ENCODE measurements around the gene SMARCA2.

Gene SMARCA2

DNA sequence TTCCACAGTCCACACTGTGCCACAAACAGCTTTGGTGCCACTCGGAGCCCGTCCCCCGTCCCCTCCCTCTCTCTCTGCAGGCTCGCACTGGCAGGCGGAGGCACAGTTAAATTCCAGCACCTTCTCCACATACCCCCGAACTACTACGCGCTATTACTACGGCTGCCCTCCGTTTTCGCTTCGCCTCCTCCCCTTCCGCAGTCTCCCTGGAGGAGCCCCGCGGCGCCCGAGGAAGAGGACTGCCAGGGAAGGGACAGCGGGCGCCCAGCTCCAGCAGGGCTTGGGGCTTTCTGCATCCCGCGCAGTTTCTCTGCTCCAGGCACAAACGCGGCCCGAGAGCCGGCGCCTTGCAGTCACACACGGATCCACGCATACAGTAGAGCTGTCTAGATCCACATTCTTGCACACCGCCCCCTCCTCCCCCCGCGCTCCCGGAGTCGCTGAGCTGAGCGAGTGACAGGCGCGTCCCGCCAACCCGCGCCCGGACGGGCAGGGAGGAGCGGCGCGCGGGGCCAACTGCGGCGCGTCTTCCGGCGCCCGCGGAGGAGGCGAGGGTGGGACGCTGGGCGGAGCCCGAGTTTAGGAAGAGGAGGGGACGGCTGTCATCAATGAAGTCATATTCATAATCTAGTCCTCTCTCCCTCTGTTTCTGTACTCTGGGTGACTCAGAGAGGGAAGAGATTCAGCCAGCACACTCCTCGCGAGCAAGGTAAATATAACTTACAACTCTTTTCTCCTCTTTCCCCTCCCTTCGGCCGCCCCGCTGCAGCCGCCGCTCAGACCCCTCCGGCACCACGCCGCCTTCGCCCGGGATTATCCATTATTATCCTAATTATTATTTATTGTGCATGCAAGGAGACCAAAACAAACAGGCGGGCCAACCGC, at the start of gene SMARCA2:
SMARCA2 (plus strand) TSS at position 652 of the 885 bp plus-strand sequence. CDS start 13,676 bp downstream, outside the sequence.
- DNase-seq (ENCODE audit: low spot score), result peak; percentile 95

DNA sequence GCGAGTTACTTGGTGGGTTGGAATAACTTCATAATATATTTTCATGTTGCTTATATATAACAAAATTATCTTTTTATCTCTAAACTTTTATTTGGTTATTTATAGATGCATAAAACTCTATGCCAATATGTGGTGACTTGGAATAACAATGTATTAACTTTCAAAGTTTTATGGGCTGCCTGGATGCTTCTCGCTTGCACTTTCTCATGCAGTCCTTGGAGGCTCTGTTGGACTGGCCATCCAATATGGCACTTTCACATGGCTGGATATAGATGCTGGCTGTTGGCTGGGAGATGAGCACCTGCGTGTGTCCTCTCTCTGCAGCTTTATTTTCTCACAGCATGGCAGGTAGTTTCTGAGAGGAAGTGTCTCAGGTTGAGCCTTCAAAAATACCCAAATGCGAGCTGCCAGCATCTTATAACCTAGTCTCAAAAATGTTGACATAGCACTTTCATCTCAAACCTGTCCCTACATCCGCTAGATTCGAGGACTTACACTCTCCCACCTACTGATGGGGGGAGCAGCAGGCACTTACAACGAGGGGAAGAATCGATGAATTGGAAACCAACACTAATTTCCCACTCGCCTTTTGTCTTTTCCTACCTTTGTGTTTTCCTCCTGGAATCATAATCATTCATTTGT, 48.3 kb upstream of the SMARCA2 start:
- no peak for DNase-seq (ENCODE audit: low spot score)

DNA sequence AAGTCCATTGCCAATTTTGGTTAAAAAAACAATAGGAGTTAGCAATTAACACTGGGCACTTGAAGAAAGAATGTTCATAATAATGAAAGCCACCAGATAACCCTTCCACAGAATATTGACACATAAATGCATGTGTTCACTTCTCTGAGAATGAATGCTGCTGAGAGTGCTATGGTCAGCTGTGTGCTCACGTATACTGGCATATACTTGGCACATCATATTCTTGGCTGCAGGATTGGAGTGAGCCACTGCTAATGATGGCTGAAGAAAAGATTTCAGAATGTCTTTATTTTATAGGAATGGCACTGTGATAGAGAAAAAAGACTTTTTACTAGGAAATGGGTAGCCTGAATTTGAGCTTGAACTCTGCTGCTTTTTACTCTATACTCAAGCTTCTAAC, 46.0 kb upstream of the SMARCA2 start:
- no peak for DNase-seq (ENCODE audit: low spot score)

DNA sequence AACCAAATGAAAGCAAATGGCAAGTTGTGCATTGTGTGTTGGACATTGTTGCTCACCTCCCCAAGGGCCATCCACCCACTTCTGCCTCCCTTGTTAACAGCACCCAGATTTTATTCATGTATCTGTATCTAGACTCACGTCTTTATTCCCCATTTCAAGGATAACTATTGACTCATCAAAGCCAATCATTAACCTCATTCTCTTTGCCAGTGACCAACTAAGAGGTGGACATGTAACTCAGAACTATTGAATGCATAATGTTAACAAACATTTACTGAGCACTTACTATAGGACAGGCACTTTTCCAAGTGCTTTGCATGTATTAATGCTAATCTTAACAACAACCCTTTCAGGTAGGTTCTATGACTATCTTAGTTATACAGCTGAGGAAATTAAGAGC, 45.2 kb upstream of the SMARCA2 start:
- no peak for DNase-seq (ENCODE audit: low spot score)

DNA sequence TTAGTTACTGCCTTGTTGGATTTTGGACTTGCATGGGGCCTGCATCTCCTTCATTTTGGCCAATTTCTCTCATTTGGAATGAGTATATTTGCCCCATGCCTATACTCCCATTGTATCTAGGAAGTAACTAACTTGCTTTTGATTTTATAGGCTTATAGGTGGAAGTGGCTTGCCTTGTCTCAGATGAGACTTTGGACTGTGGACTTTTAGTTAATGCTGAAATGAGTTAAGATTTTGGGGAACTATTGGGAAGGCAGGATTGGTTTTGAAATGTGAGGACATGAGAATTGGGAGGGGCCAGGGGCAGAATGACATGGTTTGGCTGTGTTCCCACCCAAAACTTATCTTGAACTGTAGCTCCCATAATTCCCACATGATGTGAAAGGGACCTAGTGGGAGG, 42.5 kb upstream of the SMARCA2 start:
- no peak for DNase-seq (ENCODE audit: low spot score)

DNA sequence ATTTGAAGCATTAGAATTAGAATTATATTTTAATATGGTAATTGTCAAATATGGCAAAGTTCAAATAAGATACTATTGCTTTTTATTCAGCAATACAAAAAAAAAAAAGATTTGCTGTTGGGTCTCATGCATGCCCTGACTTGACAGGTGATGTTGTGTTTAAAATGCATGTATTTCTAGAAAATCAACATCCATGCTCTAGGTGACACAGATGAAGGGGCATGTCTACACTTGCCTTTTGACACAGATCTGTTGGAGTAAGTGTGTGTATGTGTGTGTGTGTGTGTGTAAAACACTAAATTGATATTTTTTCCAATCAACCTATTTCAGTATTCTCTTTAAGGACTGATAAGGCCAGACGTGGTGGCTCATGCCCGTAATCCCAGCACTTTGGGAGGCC, 38.1 kb upstream of the SMARCA2 start:
- DNase-seq (ENCODE audit: low spot score), result no peak

DNA sequence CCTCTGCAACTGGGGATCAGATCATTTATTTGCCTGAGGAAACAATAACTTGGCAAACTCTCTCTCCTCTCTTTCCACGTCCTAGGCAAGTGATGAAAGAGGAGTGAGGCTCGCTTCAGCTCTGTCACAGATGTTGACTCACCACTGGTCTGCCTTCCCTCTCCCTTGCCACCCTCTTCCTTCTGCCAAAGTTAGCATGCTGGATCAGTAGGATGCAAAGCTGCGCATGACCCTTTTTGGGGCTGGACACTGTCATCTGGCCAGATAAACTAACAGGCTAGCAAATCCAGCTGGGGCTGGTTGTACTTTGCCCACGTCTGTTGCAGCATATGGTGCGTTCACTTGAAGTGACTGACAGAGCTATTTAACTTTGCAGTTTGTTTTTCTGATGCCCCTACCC, 36.2 kb upstream of the SMARCA2 start:
- DNase-seq (ENCODE audit: low spot score), result no peak

DNA sequence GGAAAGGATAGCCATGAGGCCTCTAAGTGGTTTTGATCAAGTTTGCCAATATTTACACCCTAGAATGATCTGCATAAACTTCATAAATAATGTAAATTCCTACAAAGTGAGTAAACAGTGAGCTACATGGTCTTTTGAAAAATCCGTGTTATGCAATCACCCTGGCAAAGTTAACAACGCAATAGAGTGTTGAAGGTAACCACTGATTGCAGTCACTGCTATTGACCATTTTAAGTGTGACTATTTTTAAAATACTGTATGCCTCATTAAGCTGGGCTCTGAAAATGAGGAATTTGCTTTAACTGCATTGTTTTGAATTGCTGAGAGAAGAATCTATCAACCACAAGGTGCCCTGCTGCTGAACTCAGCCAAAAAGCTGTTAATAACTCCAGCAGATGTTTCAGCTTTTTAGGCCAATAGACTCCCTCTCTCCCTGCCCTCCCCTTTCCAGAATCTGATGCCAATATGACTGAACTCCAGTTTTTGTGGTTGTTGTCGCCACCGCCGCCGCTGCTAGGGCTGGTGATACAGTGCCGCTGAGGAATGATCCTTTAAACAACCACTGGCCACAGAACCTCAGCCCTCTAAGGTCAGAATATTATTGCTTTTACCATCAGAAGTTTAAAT, 35.3 kb upstream of the SMARCA2 start:
- DNase-seq (ENCODE audit: low spot score), result no peak

DNA sequence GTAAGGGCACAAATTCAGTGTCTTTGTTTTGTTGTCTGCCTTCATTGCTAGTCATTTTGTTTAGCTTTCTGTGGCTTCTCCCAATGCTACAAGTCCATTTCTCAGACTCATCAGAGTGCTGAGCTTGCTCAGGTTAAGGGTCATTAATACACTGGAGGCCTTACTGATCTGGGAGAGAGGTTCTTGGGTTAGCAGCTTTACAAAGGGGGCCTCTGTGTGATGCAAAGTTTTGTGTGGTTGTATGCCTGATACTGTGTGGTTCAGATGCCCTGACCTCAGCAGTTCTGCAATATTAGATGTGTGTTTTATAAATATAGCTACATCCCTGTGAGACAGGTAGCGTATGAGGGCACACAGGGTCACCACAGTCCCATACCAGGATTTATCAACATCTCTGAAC, 34.8 kb upstream of the SMARCA2 start:
- no peak for DNase-seq (ENCODE audit: low spot score)

DNA sequence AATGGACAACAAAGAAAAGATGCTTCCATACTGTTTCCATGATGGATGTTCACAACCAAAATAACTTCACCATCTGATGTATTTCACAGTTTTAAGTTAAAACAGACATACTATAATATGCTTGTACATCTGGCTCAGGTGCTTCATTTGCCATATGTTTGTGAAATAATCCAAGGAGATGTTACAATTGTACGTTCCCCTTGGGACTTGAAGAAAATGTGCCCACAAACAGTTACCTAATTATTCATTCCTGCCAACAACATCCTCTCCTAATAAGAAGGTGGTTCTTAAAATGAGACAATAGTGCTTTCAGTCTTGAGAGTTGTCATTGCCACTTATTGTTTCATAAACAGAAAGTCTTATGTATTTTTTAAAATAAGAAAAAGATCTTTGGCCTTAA, 33.1 kb upstream of the SMARCA2 start:
- DNase-seq (ENCODE audit: low spot score), result no peak

DNA sequence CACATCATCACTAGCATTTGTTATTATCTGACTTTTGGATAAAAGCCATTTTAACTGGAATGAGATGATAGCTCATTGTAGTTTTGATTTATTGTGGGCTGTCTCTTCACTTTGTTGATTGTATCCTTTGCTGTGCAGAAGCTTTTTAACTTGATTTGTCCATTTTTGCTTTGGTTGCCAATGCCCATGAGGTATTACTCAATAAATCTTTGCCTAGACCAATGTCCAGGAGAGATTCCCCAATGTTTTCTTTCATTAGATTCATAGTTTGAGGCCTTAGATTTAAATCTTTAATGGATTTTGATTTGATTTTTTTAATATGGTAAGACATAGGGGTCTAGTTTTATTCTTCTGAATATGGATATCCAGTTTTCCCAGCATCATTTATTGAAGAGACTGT, 28.8 kb upstream of the SMARCA2 start:
- no peak for DNase-seq (ENCODE audit: low spot score)

DNA sequence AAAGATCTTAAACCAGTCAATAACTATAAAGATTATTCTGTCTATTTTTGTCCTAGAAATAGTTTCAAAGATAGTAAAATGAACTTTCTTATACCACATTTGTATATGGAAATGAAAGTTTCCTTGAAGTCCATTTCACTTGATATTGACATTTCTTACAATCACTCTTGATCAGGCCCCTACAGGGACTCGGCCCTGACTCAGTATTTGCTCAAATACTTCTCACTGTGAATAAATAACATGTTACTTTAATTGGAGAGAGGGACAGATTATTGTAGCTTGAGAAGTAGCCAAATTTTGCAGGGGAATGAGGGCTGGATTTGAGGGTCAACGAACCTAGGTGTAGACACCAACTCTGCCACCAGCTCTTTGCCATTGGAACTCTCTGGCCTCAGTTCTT, 25.6 kb upstream of the SMARCA2 start:
- no peak for DNase-seq (ENCODE audit: low spot score)

DNA sequence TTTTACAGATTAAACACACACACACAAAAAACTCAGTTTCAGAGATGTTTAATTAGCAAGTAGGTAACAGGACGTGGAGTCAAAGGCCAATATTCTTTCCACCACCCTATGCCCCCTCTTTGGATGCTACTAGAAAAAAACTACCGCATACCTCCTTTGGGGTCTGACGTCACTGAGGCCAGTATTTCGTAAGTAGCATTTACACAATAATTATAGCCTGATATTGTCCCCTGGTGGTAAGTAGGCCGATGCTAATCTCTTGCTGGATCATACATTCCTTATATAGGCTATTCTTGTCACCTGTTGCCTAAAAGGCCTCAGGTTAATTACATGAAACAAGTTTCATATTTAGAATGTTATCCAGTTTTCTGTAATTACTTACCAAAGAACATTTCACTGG, 21.0 kb upstream of the SMARCA2 start:
- DNase-seq (ENCODE audit: low spot score), result no peak

DNA sequence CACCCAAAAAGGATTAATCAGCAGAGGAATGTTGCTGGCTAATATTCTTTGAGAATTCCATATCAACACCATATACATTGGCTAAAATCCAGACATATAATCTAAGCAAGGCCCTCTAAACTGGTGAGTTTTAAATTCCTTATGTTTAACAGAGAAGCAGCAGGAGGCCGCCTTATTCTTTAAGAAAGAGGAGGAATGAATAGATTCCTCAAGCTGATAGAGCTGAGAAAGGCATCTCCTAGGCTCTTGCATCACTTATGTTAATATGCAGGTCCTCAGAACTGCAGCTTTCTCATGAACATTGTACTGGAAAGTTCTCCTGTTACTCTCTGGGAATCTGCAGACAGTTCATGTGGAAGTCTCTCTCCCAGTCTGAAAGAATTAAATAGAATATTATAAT, 20.1 kb upstream of the SMARCA2 start:
- no peak for DNase-seq (ENCODE audit: low spot score)

DNA sequence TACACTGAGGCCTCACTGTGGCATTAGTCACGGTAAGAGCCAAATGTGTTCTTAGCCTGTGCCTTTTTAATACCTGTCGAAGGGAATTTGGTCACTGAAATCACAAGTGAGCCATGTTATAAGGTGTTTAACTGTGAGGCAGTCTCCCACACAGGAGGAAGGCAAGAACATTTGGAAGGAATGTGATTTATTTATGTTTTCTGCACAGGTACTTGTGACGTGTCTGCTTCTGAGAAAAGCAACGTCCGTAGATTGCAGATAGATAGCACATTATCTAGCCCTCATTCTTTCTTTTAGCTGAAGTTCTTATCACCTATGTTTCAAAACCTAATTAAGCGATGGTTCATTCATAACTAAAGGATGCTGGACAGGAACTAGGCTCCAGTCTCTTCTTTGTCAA, 19.0 kb upstream of the SMARCA2 start:
- DNase-seq (ENCODE audit: low spot score), result no peak

DNA sequence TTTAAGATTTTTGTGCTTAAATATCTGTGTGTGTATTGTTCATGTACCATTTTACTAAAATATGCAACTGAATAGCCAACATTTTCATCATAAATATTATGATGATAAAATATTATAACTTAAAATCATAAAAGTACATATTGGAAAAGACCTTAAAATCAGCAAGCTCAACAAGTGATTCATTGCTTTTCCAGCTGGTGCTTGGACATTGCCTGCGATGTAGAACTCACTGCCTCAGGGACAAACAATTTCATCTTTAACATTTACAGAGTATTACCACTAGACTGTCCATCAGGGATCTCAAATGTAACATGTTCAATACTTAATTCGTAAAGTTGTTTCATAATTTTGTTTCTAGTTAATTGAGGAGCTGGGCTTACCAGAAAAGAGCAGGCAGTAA, 17.5 kb upstream of the SMARCA2 start:
- no peak for DNase-seq (ENCODE audit: low spot score)

DNA sequence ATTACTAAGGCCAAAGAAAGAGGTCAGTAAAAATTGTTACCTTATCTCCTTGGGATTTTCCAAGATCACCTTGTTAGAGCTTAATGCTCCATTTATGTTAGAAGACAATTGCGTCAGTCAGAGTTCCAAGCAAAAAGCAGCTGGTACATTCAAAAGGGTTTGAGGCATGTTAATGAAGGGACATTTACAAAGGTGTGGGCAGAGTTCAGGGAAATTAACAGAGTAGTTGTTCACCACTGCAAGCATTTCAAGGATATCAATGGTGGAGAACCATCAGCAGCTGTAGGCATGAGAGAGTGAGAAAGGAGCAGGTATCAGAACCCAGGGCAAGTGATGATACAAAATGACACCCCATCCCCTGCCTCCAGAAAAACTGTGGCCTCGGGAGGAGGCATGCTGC, 17.0 kb upstream of the SMARCA2 start:
- DNase-seq (ENCODE audit: low spot score), result no peak

DNA sequence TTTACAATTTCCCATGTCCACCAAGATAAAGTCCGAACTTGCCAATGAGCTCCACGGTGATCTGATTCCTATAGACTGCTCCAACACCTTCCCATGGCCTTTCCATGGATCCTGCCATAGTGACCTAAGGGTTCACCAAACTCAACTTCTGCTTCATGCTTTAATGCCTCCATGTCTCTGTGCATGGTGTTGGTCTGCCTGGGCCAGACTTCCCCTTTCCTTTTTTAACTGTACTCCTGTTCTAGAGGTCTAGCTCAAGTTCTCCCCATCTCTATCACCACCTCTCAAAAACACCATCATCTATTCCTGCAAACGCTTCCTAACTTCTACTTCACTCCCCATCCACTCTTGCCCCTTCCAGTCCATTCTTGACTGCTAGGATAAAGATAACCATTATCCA, 14.8 kb upstream of the SMARCA2 start:
- no peak for DNase-seq (ENCODE audit: low spot score)

DNA sequence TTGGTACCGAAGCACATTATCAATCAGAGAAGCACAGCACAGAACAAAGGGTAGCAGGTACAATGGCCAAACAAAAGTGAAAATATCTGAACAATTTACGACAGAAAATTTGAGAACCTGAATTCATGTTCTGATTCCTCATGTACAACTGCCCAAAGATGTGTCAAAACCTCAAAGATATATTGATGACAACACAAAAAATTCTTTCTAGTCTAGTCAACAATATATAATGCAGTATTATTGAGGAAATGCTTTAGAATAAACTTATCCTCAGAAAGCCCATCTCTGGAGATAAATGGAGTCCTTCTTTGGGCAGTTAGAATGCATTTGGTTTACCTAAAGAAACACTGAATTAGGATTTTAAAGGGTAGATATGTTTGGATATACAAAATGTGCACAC, 6.8 kb upstream of the SMARCA2 start:
- no peak for DNase-seq (ENCODE audit: low spot score)

DNA sequence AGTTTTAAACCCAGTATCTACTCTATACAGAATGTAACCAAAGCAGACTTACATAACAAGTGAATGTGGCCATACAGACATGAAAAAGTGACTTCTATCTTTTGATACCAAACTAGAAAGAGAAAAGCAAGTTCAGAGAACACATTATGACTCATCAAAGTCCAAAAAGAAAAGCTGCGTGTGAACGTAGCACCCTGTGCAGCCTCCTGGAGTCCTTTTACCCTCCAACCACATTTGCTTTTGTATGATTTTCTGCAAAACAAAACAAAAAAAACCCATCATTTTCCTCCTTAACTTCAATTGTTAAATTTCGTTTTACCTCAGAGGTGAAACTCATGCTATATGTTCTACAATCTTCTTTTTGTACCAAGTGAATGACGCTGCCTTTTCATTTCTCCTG, 2.8 kb upstream of the SMARCA2 start:
- DNase-seq (ENCODE audit: low spot score), result no peak

DNA sequence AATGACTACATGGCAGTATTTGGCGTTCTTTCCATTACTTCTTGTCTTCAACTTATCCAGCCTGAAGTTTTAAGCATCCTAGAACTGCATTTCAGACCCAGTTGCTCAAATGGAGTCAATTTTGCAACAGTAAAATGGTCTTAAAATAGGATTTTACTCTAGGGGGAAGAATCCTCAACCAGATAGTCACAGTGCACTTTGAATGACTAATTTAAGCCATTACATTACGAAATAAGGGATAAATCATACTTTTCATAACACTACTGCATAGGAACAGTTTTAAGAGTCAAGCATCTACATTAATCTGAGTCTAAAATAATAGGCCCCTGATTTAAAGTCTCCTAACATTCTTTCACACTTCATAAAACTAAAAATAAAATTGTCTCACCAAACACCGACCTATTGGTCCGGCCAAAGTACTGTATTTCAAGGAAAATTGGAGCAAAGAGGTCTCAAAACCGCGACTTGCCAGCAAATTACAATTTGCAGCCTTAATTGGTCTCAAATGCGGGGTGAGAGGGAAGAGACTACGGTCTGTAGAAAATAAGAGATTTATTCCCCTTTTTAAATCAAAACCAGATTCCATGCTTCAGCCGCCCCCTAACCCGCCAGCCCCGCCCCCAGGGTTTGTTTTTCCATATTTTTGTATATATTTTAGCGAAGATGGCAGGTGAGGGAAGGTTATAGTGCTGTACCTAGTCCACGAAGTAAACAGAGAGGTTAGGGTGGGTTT, 1.2 kb upstream of the SMARCA2 start:
- DNase-seq (ENCODE audit: low spot score), result peak; percentile 20

DNA sequence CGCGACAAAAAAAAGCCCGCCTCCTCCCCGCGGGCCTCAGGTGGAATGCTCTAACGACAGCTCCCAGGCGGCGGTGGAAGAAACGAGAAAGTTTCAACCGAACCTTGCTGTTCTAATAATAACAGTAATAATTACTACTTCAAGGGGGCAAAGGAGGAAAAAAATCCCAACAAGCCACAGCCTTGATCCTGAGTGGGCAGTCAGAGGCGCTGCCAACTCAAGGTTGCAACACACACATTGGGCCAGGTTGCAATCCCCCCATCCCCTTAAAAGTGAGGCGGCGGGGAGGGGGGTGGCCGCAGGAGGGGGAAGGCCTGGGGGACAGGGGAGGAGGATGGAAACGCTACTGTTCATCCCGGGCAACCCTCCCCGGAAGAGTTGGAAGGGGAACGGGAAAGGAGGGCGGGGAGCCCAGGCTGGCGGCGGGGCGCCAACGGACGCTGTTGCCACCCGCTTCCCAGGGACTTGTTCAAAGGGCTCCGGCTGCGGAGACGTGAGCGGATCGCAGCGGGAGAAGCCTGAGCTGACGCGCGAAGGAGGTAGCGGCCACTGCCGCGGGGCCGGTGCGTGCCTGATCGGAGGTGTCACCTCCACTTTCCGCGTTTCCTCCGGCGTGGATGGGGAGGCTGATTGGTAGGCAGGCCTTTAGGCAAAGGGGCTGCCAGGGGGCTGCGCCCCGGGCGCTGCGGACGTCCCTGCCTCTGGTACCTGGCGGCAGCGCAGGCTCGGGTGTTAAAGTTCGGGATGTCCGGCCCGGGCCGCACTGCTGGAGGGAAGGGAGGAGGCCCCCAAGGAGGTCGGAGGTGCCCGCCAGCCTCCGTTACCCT, 647 bp downstream of the SMARCA2 start:
- DNase-seq (ENCODE audit: low spot score), result peak; percentile 42
